GM11168 (cell line): ENCODE data around the gene CYP1B1.

Experiments used
- in situ Hi-C: fragments of 300-500 bp; cut with MboI; formaldehyde crosslinking; loops from one replicate; pipeline ENCODE4 v1.12.0; 2022; ENCODE audit warnings: low sequenced_read_pairs; ENCODE audit not compliant: unreplicated experiment

CYP1B1 gene

GRCh38 chr2:38075507-38076151, at the start of gene CYP1B1:
Gene CYP1B1, minus strand, starts transcription at chr2:38076151. Its CDS starts 763 bp downstream, at chr2:38075388.
- in situ Hi-C loops, result no loop called here

GRCh38 chr2:38125007-38125406, 49.1 kb upstream of the CYP1B1 start:
- in situ Hi-C loops, result loop anchor here (10.0 kb wide), 1 partner anchor 230 kb away; no protein-coding TSS in a partner anchor

- in situ Hi-C loops, result loop anchor here (10.0 kb wide), 1 partner anchor 229 kb away; no protein-coding TSS in a partner anchor
These were observed 48.0 kb upstream of the CYP1B1 start for GRCh38 chr2:38123911-38124310.

GRCh38 chr2:38122344-38122743, 46.4 kb upstream of the CYP1B1 start:
- in situ Hi-C loops, result loop anchor here (10.0 kb wide), 1 partner anchor 228 kb away; no protein-coding TSS in a partner anchor

- in situ Hi-C loops, result loop anchor here (10.0 kb wide), 1 partner anchor 227 kb away; no protein-coding TSS in a partner anchor
These were observed 45.5 kb upstream of the CYP1B1 start for GRCh38 chr2:38121481-38121880.

GRCh38 chr2:38120829-38121228, 44.9 kb upstream of the CYP1B1 start:
- in situ Hi-C loops, result loop anchor here (10.0 kb wide), 1 partner anchor 226 kb away; no protein-coding TSS in a partner anchor

GRCh38 chr2:38120264-38120592, 44.3 kb upstream of the CYP1B1 start:
- in situ Hi-C loops, result loop anchor here (10.0 kb wide), 1 partner anchor 225 kb away; no protein-coding TSS in a partner anchor

- in situ Hi-C loops, result loop anchor here (10.0 kb wide), 1 partner anchor 132 kb away; no protein-coding TSS in a partner anchor
These were observed 40.8 kb upstream of the CYP1B1 start for GRCh38 chr2:38116762-38117161.

- in situ Hi-C loops, result loop anchor here (10.0 kb wide), 1 partner anchor 131 kb away; no protein-coding TSS in a partner anchor
These were observed 39.5 kb upstream of the CYP1B1 start for GRCh38 chr2:38115216-38116032.

- in situ Hi-C loops, result loop anchor here (10.0 kb wide), 1 partner anchor 129 kb away; no protein-coding TSS in a partner anchor
These were observed 38.2 kb upstream of the CYP1B1 start for GRCh38 chr2:38113981-38114708.

GRCh38 chr2:38113051-38113450, 37.1 kb upstream of the CYP1B1 start:
- in situ Hi-C loops, result loop anchor here (10.0 kb wide), 1 partner anchor 128 kb away; no protein-coding TSS in a partner anchor

GRCh38 chr2:38111350-38111749, 35.4 kb upstream of the CYP1B1 start:
- in situ Hi-C loops, result loop anchor here (10.0 kb wide), 1 partner anchor 127 kb away; no protein-coding TSS in a partner anchor

- in situ Hi-C loops, result loop anchor here (10.0 kb wide), 1 partner anchor 125 kb away; no protein-coding TSS in a partner anchor
These were observed 33.8 kb upstream of the CYP1B1 start for GRCh38 chr2:38109732-38110181.

- in situ Hi-C loops, result no loop called here
These were observed 33.2 kb upstream of the CYP1B1 start for GRCh38 chr2:38108907-38109731.

GRCh38 chr2:38107738-38108410, 31.9 kb upstream of the CYP1B1 start:
- in situ Hi-C loops, result no loop called here

- in situ Hi-C loops, result no loop called here
These were observed 30.6 kb upstream of the CYP1B1 start for GRCh38 chr2:38106405-38107094.

GRCh38 chr2:38105922-38106321, 30.0 kb upstream of the CYP1B1 start:
- in situ Hi-C loops, result no loop called here

GRCh38 chr2:38104598-38104997, 28.6 kb upstream of the CYP1B1 start:
- in situ Hi-C loops, result no loop called here
